ENCODE measurements around the gene RNF220. TPM values are rescaled to one million over a fixed set of nuclear protein-coding genes. Genes with fewer than 3 reads are reported as not detected.

RNF220 gene
- total RNA-seq, 1 donor from 2014 or later: 72.5 TPM

DNA sequence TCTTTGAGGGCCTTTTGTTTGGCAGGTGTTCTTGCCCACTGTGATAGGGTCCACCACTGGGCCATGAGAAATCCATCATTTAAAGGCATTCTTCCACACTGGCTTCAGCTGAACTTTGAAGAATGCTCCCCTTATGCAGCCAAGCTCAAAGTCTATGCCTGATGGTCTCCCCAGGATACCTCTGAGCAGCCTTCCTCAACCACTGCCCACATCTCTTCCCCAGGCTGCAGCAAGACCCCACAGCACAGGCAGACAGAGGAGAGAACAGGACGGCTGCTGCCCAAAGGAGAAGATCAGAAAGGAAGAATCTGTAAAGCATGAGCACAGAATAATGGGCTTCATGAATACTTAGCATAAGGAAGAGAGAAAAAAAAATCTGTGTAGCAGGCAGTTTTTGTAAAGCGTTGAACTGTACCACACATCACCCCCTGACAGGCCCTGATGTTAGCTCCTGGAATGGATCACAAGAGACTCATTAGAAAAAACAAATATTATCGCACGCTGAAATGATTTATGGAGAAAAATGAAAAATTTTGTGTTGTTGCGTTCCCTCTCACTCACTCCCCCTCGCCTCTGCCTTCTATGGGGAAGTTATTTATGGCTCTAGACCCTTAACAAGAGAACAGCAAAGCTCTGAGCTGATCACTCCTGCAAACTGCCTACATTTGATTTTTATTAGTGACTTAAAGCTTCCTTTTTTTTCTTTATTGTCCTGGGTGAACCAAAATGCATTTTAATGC is 135.1 kb downstream of the RNF220 start:
- Histone ChIP-seq H3K4me3 (no peak overlapping the region), H3K9me3 (no peaks in the 10 kb centered on the region), H3K27me3 (ENCODE audit: low read depth) (peaks cover 10% of the 10 kb centered on the region), H3K4me1 (no peaks in the 10 kb centered on the region), H3K36me3 (no peaks in the 10 kb centered on the region), H3K27ac (no peak overlapping the region)
- no peak for DNase-seq
- TF ChIP-seq, protein P1, sequence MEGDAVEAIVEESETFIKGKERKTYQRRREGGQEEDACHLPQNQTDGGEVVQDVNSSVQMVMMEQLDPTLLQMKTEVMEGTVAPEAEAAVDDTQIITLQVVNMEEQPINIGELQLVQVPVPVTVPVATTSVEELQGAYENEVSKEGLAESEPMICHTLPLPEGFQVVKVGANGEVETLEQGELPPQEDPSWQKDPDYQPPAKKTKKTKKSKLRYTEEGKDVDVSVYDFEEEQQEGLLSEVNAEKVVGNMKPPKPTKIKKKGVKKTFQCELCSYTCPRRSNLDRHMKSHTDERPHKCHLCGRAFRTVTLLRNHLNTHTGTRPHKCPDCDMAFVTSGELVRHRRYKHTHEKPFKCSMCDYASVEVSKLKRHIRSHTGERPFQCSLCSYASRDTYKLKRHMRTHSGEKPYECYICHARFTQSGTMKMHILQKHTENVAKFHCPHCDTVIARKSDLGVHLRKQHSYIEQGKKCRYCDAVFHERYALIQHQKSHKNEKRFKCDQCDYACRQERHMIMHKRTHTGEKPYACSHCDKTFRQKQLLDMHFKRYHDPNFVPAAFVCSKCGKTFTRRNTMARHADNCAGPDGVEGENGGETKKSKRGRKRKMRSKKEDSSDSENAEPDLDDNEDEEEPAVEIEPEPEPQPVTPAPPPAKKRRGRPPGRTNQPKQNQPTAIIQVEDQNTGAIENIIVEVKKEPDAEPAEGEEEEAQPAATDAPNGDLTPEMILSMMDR (IDR thresholded peaks at IDR 0.05): no peak
- intact Hi-C loops (cut with DNase I): no loop called here
- ATAC-seq: no peak

GRCh38 chr1:44542420-44543063 is 137.5 kb downstream of the RNF220 start:
- intact Hi-C loops (cut with DNase I): no loop called here
- TF ChIP-seq, protein P1 (IDR thresholded peaks at IDR 0.05): no peak
- ATAC-seq: no peak
- H3K4me1 ChIP-seq: no peaks in the 10 kb centered on the region
- H3K36me3 ChIP-seq: no peaks in the 10 kb centered on the region
- H3K27me3 ChIP-seq (ENCODE audit: low read depth): peaks cover 10% of the 10 kb centered on the region
- H3K27ac ChIP-seq: no peak overlapping the region
- no peaks in the 10 kb centered on the region for H3K9me3 ChIP-seq
- DNase-seq: no peak
- H3K4me3 ChIP-seq: no peak overlapping the region

DNA sequence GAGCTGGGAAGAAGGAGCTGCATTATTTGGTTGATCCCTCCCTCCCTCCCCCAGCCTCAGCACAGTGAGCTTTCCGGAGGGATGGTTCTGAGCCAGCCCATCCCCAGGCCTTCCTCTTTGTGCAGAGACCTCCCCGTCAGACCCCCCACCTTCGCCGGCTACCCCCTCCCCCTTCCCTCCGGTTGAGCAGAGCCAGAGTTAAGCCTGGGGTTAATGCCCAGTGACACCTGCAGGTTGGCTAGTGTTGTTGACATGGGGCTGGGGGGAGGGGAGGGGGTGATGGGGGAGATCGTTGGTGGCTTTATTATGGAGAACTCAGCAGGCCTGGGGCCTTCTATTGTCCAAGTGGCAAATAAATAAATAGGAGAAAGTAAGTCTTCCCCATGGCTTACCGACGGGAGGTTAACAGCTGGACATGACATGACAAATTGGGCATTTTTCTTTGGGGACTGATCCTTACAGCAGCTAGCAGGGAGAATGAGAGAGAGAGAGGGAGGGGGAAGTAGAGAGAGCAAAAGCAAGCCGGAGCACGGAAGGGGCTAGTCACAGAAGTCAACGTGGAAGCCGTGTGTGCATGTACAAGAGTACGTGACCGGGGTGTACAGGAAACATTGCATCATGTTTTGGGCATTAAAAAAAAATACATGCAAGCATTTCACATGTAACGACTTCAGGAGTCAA is 138.1 kb downstream of the RNF220 start:
- Histone ChIP-seq H3K27ac (no peak overlapping the region), H3K4me3 (no peak overlapping the region), H3K27me3 (ENCODE audit: low read depth) (peaks cover 10% of the 10 kb centered on the region), H3K4me1 (no peaks in the 10 kb centered on the region), H3K36me3 (no peaks in the 10 kb centered on the region), H3K9me3 (no peaks in the 10 kb centered on the region)
- intact Hi-C loops (cut with DNase I): no loop called here
- no peak for ATAC-seq
- TF ChIP-seq, protein P1 (IDR thresholded peaks at IDR 0.05): no peak
- DNase-seq: no peak

DNA sequence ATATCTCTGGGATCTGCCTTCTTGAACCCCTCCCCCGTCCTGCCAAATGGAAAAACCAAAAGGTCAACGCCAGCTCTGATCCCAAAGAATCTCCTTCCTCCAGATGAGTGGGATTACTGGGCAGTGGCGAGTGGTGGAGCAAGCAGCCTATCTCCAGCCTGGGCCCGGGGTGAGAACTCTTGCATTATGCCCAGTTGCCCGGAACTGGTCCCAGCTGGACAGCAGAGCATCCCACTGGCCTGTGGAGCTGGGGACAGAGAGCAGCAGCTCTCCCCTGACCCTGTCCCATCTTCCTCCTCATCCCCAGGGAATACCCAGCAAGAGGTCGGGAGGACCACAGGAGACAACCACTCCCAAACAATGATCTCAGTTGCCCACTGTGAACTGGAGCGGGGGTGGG is 138.7 kb downstream of the RNF220 start:
- no peaks in the 10 kb centered on the region for H3K4me1 ChIP-seq
- H3K27me3 ChIP-seq (ENCODE audit: low read depth): peaks cover 10% of the 10 kb centered on the region
- no peaks in the 10 kb centered on the region for H3K36me3 ChIP-seq
- intact Hi-C loops (cut with DNase I): no loop called here
- no peak overlapping the region for H3K27ac ChIP-seq
- ATAC-seq (no peak), DNase-seq (no peak)
- no peaks in the 10 kb centered on the region for H3K9me3 ChIP-seq
- TF ChIP-seq, protein P1 (IDR thresholded peaks at IDR 0.05): no peak
- H3K4me3 ChIP-seq: no peak overlapping the region

DNA sequence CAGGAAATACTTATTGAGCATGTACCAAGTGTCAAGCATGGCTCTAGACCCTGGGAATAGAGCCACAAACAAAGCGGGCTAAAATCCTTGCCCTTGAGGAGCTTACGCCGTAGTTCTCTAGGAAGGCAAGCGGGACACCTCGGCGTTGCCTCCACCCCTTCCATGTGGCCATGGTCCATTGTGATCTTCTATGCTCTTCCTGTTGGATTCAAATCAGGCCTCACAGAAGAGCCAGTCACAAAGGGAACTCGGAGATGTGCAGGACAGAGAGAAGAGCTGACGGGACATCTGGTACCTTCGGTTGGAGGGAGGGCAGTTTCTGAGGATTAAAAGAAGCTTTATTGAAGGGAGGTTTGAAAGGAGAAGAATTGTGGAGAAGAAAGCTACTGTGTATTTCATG is 139.9 kb downstream of the RNF220 start:
- TF ChIP-seq, protein P1 (IDR thresholded peaks at IDR 0.05): no peak
- intact Hi-C loops (cut with DNase I): no loop called here
- Histone ChIP-seq H3K4me3 (no peak overlapping the region), H3K27me3 (ENCODE audit: low read depth) (peaks cover 10% of the 10 kb centered on the region), H3K36me3 (no peaks in the 10 kb centered on the region), H3K4me1 (no peaks in the 10 kb centered on the region), H3K9me3 (no peaks in the 10 kb centered on the region), H3K27ac (no peak overlapping the region)
- ATAC-seq (no peak), DNase-seq (no peak)

Measured in lower lobe of right lung (tissue), 2 donors.